GM18498 (cell line): ENCODE measurements around the gene SNRPD3.
A peak's percentile ranks its signal among the peaks of the same experiment; 100 is the strongest.
"Not testable (repeated sequence)": the region's sequence is repeated elsewhere in the genome, so short reads cannot be mapped to it uniquely, and the experiment has no call there.

ENCODE experiments used
- ATAC-seq: cut with Tn5 transposase; IDR thresholded peaks from one replicate; pipeline ENCODE4 v1.9.1; 2021; ENCODE audit warnings: mild to moderate bottlenecking, moderate library complexity; ENCODE audit not compliant: unreplicated experiment

The SNRPD3 gene

GRCh38 chr22:24606340-24606739 is 50.5 kb downstream of the SNRPD3 start:
- not testable (repeated sequence) for ATAC-seq

- ATAC-seq = peak; percentile 68
Observed at GRCh38 chr22:24607429-24607983, 51.7 kb downstream of the SNRPD3 start.

- ATAC-seq = not testable (repeated sequence)
Observed at GRCh38 chr22:24608327-24608726, 52.5 kb downstream of the SNRPD3 start.

GRCh38 chr22:24609888-24610287 is 54.1 kb downstream of the SNRPD3 start:
- not testable (repeated sequence) for ATAC-seq

- not testable (repeated sequence) for ATAC-seq
Observed at GRCh38 chr22:24614794-24615193, 59.0 kb downstream of the SNRPD3 start.

- not testable (repeated sequence) for ATAC-seq
Observed at GRCh38 chr22:24621244-24621643, 65.4 kb downstream of the SNRPD3 start.

- ATAC-seq = not testable (repeated sequence)
Observed at GRCh38 chr22:24622596-24622995, 66.8 kb downstream of the SNRPD3 start.
